Right ventricle myocardium inferior (tissue), 1 donor: Measurements from ENCODE around the gene PRKCZ. TPM values are rescaled to one million over a fixed set of nuclear protein-coding genes. Genes with fewer than 3 reads are reported as not detected.

Experiments
- ATAC-seq: fragments of 200-7000 bp; cut with Tn5 transposase; one replicate; pipeline ENCODE4 v1.9.1; 2020; ENCODE audit warnings: mild to moderate bottlenecking, moderate library complexity
- DNase-seq: peaks from one replicate; pipeline ENCODE4 v3.0.0; 2021; ENCODE audit errors: missing footprints
- intact Hi-C: fragments of 100-400 bp; cut with DNase I; formaldehyde crosslinking; loops from one replicate; pipeline ENCODE4 v1.11.0; 2022
- total RNA-seq: library from RNA; stranded (reverse); fragmentation: NEBNext Ultra II Directional; extraction: Animal tissue kit (Norgen Biotek cat#: 25700); gene quantifications from one replicate; pipeline ENCODE4 v1.2.1, GENCODE V29; 2021
- donor health status: DM: no; HTN: yes; CAD: no; lungs with severe emphysema.

The PRKCZ gene
- total RNA-seq, 1 donor from 2014 or later, result 16.4 TPM

GRCh38 chr1:2022063-2022770, 28.0 kb upstream of the PRKCZ start:
- DNase-seq, result no peak
- ATAC-seq, result no peak
- intact Hi-C loops, result no loop called here

GRCh38 chr1:2023187-2023586, 27.0 kb upstream of the PRKCZ start:
- ATAC-seq, result no peak
- no peak for DNase-seq
- intact Hi-C loops, result no loop called here

- ATAC-seq, result no peak
- DNase-seq, result no peak
- intact Hi-C loops, result no loop called here
Measured at GRCh38 chr1:2024451-2024850, 25.8 kb upstream of the PRKCZ start.

- ATAC-seq, result no peak
- DNase-seq, result no peak
- intact Hi-C loops, result no loop called here
Measured at GRCh38 chr1:2024887-2025286, 25.3 kb upstream of the PRKCZ start.

- ATAC-seq, result peak; percentile 41
- no peak for DNase-seq
- intact Hi-C loops, result no loop called here
Measured at GRCh38 chr1:2025491-2025981, 24.7 kb upstream of the PRKCZ start.

GRCh38 chr1:2027961-2028583, 22.1 kb upstream of the PRKCZ start:
- intact Hi-C loops, result no loop called here
- ATAC-seq (no peak), DNase-seq (no peak)

GRCh38 chr1:2028870-2029560, 21.2 kb upstream of the PRKCZ start:
- ATAC-seq (no peak), DNase-seq (no peak)
- intact Hi-C loops, result no loop called here

GRCh38 chr1:2029561-2029960, 20.6 kb upstream of the PRKCZ start:
- DNase-seq (no peak), ATAC-seq (no peak)
- intact Hi-C loops, result no loop called here

GRCh38 chr1:2030076-2030871, 19.9 kb upstream of the PRKCZ start:
- ATAC-seq (no peak), DNase-seq (no peak)
- intact Hi-C loops, result no loop called here

- ATAC-seq (peak; percentile 19), DNase-seq (no peak)
- intact Hi-C loops, result no loop called here
Measured at GRCh38 chr1:2031546-2032540, 18.4 kb upstream of the PRKCZ start.

GRCh38 chr1:2032737-2033136, 17.5 kb upstream of the PRKCZ start:
- no peak for DNase-seq
- intact Hi-C loops, result no loop called here
- ATAC-seq, result peak; percentile 15

GRCh38 chr1:2033165-2033564, 17.0 kb upstream of the PRKCZ start:
- DNase-seq (no peak), ATAC-seq (no peak)
- intact Hi-C loops, result no loop called here

- ATAC-seq (no peak), DNase-seq (no peak)
- intact Hi-C loops, result no loop called here
Measured at GRCh38 chr1:2036287-2036686, 13.9 kb upstream of the PRKCZ start.

- DNase-seq (no peak), ATAC-seq (no peak)
- intact Hi-C loops, result no loop called here
Measured at GRCh38 chr1:2037314-2037979, 12.8 kb upstream of the PRKCZ start.

GRCh38 chr1:2038229-2038628, 12.0 kb upstream of the PRKCZ start:
- DNase-seq (no peak), ATAC-seq (no peak)
- intact Hi-C loops, result no loop called here

- DNase-seq (peak; percentile 15), ATAC-seq (no peak)
- intact Hi-C loops, result no loop called here
Measured at GRCh38 chr1:2039251-2039650, 11.0 kb upstream of the PRKCZ start.

GRCh38 chr1:2041305-2041704, 8.9 kb upstream of the PRKCZ start:
- ATAC-seq, result no peak
- DNase-seq, result peak; percentile 18
- intact Hi-C loops, result no loop called here

- intact Hi-C loops, result no loop called here
- ATAC-seq (no peak), DNase-seq (peak; percentile 55)
Measured at GRCh38 chr1:2041887-2042286, 8.3 kb upstream of the PRKCZ start.
